ENCODE data around the gene COPE. TPM values are rescaled to one million over a fixed set of nuclear protein-coding genes. Genes with fewer than 3 reads are reported as not detected.
"Not testable (repeated sequence)": the region's sequence is repeated elsewhere in the genome, so short reads cannot be mapped to it uniquely, and the experiment has no call there.

Gene COPE
- total RNA-seq, 1 donor from 2014 or later, result 149 TPM

DNA sequence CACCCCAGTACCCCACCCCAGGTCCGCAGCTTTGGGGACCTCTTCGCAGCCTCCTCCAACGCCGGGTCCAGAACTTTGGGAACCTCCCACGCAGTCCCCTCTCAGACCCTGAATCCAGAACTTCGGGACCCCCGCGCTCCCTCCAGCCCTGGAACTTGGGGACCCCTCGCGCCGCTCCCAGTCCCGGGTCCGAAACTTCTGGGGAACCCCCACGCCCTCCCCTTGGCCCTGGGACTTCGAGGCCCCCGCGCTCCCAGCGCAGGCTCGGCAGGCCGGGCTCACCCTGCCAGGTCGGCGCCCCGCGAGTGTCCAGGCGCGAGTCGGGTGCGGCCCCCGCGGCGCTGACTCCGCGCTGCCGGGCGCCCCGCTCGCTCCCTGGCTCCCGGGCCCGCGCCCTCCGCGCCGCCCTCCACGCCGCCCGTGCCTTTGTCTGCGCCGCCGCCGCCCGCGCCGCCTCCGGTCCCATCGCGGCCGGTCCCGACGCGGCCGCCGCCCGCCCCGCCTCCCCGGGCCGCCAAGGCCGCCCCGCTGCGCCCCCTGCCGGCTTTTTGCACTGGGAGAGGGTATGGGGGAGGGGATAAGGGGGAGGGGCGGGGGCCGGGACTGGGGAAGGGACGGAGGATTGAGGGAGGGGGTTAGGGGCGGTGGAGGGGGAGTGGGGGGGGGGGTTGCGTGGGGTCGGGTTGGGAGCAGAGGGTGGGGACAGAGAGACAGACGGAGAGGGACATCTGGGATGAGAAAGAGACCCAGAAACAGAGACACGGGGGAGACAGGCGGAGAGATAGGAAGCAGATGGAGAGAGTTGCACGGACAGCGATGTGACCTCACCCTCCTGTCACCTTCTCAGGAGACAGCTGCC lies 21.8 kb upstream of the COPE start, which contains the start of gene HOMER3:
Gene HOMER3 (minus strand): TSS at position 449 of the 859 bp plus-strand sequence. CDS start 2,235 bp downstream, outside the sequence.
- peak; percentile 85 for DNase-seq (ENCODE audit: low spot score)

DNA sequence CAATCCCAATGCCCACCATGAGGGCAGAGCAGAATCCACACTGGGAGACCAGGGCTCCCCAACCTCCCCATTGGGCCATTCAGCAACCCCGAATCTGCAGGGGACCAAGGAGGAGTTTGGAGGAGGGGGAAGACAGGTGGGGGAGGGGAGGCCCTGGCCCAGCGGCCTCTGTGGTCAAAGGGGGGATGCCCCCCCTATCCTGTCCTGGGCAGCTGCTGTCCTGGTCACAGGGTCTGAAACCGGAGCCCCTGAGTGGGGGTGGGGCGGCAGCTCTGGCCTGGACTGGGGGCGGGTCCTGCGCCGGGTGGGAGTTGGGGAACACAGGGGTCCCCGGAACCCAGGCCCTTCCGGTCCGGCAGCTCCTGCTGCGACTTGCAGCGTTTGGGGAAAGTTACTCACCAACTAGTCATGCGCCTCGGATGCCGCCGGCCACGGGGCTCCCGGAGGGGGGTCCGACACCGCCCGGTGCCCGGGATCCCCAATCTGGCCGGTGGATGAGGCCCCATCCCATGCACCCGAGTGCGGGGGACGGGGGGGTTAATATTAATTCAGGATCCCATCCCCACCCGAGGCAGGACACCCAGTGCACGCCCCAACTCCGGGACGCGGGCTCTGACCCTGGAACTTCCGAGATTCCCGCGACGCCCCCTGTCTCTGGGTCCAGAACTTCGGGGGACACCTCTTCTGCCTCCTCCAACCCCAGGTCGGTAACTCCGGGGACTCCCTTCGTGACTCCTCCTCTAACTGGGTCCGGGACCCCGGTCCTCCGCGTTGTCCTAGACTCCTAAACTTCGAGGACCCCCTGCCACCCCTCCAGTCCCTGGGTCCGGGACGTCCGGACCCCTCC lies 21.0 kb upstream of the COPE start:
- DNase-seq (ENCODE audit: low spot score), result peak; percentile 80

DNA sequence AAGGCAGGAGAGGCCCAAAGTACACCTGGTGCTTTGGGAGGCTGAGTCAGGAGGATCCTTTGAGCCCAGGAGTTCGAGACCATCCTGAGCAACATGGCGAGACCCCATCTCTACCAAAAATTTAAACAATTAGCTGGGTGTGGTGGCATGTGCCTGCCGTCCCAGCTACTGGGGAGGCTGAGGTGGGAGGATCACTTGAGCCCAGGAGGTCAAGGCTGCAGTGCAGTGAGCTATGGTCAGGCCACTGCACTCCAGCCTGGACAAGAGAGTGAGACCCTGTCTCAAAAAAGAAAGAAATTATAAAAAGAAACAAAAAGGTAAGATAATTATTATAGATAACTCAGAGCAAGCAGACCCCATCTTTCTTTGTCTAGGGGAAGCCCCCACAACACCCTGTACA lies 20.0 kb upstream of the COPE start:
- no peak for DNase-seq (ENCODE audit: low spot score)

DNA sequence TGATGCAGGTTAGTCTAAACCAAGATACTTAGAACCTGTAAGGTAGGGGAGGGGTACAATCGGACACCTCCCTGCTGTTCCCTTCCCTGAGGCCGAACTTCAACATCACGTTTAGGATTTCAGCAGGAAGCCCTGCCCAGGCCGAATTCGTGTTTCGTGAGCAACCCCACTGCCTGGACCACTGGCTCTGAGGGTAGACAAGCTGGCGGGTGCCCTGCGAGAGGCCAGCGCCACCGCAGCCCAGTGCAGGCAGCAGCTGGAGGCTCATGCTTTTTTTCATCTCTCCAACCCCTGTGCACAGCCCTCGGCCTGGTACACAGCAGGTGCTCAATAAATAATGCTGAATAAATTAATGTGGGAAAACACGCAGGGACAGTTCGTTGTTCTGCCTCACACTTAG lies 14.1 kb upstream of the COPE start:
- DNase-seq (ENCODE audit: low spot score), result no peak

DNA sequence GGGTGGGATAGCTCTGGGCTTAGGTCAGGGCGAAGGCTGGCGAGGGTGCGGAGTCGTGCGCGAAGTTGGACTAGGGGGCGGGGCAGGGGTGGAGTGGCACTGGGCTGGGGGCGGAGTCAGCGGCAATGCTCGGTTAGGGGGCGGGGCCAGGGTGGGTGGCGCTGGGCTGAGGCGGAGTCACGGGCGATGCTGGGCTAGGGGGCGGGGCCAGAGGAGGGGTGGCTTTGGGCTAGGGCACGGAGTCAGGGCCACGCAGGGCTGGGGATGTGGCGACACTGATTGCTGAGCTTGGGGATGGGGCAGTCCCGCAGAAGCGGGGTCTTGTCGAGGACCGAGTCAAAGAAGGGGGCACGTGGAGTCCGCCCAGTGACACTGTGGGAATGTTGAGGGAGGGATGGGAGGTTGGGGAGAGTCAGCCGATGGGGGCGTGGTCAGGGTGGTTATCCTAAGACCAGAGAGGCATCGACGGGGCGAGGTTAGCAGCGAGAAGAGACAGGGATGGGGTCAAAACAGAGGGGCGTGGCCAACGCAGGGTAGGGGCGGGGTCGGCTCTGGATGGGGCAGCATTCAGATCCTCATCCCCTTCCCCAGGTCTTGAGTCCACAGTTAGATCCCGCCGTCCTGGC lies 13.1 kb upstream of the COPE start:
- peak; percentile 74 for DNase-seq (ENCODE audit: low spot score)

DNA sequence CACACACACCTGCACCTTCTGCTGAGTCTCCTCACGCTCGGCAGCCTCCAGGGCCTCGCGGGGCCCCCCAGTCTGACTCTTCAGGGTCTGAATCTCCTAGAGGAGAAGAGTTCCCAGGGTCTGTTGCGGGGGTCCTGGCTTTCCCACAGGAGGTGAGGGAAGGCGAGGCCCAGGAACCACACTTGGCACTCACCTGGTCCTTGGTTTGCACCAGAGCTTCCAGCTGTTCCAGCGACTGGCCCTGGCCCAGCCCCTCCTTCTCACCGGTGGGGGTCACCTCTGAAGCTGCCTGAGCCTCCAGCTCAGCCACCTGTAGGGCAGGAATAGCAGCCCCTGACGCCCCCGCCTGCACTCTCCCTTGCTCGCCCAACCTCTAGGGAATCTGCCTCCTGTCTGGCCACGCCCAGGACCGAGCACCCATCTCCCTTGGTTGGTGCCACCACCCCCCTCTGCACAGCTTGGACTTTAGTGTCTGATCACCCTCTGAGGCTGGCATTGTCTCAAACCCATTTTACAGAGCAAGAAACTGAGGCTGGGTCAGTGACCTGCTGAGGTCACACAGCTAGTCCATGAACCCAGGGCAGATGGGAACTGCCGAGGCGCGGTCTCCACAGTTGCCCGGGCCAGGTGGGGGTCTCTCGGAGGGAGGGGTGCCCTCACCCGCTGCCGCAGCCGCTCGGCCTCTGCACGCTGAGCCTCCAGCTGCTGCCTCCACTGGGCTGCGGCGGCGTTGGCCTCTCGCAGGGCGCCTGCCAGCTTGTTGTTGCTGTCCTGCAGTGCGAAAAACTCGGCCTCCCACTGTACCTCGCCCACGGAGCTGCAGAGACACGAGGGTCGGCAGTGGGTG lies 12.4 kb upstream of the COPE start:
- DNase-seq (ENCODE audit: low spot score), result no peak

DNA sequence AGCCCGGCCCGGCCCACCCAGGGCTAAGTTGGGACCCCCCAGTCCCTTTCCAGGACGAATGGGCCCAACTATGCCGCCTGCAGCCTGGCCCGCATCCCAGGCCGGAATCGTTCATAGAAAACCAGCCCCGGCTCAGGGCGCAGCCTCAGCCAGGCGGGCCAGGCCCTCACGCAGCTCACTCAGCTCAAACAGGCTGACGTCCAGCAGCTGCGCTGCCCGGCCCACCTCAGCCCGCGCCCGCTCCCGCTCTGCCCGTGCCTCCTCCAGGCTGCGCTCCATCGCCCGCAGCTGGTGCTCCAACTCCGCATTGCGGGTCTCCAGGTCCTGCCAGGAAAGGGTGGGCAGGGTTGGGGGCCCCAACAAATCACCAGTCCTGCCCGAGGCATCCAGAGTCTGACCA lies 10.1 kb upstream of the COPE start:
- no peak for DNase-seq (ENCODE audit: low spot score)

DNA sequence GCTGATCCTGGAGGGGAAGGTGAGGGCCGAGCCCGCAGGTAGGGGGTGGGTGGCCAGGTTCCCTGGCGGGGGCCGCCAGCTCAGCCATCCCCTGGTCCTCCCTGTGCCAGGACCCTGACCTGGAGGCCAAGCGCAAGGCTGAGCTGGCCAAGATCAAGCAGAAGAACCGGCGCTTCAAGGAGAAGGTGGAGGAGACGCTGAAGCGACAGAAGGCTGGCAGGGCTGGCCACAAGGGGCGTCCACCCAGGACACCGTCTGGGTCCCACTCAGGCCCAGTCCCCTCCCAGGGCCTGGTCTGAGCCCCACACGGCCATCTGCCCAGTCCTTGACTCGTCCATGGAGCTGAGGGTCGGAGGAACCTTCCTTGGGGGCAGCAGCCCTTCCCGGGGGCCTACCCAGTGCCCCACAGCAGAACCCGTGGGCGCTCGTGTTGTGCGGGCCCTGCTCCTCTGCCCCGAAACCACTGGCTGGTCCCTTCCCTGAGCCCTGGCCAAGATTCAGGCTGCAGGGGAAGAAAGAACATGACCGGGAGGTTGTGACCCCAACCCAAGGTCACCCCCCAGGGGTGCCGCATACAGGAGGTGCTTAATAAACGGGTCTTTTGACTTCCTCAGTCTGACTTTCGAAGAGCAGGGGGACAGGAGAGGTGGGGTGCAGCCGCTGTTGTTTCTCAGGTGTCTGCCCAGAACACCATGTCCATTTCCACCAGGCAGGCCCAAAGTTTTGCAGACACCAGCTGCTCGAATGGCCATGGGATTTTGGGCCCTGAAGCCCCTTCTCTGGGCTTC lies 9.0 kb upstream of the COPE start:
- no peak for DNase-seq (ENCODE audit: low spot score)

DNA sequence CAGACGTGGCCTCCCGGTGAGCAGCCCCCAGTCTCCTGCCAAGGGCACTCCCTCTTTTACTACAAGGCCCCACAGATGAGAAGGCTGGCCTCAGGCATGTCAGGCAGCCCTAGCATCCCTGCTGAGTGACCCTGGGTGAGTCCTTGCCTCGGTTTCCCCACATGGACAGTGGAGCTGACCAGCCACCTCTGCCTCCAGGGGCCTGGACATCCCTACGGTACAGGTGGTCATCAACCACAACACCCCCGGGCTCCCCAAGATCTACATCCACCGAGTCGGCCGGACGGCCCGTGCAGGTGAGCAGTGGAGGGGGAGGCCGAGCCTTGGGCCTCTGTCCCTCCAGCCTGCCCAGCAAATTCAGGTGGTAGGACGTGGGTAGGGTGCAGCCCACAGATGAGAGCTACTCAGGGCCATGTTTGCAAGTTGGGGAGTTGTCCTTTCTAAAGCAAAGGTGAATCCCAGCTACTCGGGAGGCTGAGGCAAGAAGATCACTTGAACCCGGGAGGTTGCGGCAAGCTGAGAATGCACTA lies 5.6 kb upstream of the COPE start:
- no peak for DNase-seq (ENCODE audit: low spot score)

DNA sequence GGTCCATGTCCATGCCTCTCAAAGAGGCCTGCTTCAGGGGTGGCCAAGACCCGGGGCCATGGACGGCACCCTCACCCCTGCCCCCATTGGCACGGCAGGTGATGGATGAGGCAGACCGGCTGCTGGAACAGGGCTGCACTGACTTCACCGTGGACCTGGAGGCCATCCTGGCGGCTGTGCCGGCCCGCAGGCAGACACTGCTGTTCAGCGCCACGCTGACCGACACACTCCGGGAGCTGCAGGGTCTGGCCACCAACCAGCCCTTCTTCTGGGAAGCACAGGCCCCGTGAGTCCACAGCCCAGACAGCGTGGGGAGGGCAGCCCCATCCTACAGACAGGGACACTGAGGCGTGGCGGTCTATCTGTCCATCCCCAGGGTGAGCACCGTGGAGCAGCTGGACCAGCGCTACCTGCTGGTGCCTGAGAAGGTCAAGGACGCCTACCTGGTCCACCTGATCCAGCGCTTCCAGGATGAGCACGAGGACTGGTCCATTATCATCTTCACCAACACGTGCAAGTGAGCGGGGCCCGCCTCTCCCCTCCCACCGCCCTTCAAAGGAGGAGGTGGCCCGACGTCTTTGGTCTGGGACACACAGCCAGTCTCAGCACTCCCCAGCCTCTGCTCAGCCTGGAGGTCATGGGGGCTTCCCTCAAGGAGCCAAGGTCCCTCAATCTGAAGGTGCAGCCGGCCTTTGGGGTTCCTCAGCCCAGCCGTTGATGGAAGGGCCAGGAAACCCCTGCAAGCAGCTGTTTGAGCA lies 3.2 kb upstream of the COPE start:
- DNase-seq (ENCODE audit: low spot score), result no peak

DNA sequence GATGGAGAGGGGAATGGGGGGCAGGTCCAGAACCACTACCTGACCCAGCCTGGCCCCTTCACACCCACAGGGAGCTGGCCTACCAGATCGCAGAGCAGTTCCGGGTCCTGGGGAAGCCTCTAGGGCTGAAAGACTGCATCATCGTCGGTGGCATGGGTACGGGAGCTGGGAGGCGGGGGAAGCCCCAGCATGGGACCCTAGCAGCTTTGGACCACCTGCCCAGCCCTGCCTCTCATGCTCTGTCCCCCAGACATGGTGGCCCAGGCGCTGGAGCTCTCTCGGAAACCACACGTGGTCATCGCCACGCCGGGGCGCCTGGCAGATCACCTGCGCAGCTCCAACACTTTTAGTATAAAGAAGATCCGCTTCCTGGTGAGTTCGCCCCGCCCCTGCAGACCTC lies 2.4 kb upstream of the COPE start:
- no peak for DNase-seq (ENCODE audit: low spot score)

DNA sequence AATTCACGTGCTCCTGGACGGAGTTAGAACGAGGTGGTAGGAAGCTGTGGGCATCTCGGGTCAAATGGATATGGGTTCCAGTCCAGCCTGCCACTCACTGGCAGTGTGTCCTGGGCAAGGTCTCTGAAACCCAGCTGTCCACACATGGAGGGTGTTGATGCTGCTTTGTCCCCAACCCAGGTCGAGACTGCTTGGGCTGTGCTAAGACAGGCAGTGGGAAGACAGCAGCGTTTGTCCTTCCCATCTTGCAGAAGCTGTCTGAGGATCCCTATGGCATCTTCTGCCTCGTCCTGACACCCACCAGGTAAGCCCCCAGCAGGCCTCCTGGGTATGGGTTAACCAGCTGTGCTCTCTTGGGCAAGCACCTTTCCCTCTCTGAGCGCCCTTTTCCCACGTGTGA lies 1.2 kb upstream of the COPE start:
- DNase-seq (ENCODE audit: low spot score), result no peak

DNA sequence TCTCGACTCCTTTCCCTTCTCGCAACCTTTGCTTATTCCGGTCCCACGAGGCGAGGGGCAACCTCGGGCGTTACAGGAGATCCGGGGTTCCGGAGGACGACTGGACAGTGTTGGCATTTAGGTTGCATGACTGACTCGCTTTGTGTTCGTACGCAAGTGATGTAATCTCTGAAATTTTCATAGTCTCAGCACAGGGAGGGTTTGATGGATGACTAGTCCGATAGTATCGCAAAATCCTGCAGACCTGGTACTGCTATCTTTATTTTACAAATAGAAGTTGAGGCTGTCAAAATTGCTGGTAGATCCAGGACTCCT lies 670 bp upstream of the COPE start:
- no peak for DNase-seq (ENCODE audit: low spot score)

DNA sequence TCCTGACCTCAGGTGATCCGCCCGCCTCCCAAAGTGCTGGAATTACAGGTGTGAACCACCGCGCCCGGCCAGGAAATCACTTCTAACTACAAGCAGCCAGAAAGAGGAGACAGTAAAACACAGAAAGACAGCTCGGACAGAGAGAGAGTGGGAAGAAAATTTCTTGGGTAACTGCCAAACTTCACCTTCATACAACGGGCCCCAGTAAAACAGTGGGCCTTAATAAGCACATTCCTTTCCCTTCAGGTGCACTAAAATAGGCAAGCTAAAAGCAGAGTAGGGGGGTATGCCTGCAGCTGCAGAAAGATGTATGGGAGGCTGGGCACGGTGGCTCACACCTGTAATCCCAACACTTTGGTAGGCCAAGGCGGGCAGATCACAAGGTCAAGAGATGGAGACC lies 1.6 kb downstream of the COPE start:
- DNase-seq (ENCODE audit: low spot score), result not testable (repeated sequence)

DNA sequence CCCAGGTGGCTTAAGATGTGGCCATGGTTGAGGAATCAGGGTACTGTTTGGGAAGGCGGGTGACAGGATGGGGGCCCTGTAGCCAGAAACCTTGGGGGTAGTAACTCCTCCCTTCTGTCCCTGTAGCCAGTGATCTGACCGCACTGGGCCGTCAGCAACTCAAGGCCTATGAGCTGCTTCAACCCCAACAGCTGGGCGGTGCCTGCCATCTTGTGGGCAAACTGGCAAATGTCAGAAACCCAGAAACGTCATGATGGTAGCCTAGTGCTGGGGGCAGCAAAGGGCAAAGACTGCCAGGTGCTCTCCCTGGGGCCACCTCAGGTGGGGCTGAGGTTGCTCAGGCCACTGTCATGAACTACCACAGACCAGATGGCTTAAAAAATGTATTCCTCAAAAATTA lies 3.5 kb downstream of the COPE start:
- no peak for DNase-seq (ENCODE audit: low spot score)

DNA sequence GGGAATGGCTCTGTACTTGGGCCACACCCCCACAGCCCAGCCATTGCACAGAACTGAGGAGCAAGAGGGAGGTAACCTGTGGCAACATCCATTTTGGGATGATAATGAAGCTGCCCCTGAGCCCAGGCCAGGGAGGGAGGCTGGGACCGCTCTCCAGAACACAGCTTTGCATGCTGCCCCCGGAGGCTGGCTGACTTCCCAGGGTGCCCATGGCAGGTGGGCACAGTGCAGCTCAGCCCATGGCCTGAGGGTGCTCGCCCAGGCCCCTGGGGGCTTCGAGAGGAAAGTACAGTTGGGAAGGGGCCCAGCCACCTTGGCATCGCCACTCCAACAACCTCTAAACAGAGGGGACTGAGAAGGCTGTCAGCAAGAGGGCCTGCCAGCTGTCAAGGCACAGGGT lies 5.7 kb downstream of the COPE start:
- DNase-seq (ENCODE audit: low spot score), result no peak

DNA sequence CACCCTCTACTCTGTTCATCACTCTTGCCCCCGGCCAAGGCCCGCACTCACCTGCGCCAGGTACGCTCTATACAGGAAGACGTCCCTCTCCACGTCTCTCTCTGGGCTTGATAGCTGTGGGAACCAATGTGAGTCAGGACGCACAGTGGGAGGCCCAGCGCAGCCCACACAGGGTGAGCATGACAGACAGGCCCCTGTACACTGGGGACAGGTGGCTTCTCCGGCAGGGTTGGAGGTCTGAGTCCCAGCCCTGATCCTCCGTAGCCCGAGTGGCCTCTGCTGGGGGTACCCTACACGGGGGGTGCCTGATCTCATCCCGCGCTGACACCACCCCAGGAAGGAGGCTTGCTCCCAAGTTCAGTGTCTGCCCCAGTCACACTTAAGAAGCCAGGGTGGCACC lies 6.3 kb downstream of the COPE start:
- DNase-seq (ENCODE audit: low spot score), result no peak

DNA sequence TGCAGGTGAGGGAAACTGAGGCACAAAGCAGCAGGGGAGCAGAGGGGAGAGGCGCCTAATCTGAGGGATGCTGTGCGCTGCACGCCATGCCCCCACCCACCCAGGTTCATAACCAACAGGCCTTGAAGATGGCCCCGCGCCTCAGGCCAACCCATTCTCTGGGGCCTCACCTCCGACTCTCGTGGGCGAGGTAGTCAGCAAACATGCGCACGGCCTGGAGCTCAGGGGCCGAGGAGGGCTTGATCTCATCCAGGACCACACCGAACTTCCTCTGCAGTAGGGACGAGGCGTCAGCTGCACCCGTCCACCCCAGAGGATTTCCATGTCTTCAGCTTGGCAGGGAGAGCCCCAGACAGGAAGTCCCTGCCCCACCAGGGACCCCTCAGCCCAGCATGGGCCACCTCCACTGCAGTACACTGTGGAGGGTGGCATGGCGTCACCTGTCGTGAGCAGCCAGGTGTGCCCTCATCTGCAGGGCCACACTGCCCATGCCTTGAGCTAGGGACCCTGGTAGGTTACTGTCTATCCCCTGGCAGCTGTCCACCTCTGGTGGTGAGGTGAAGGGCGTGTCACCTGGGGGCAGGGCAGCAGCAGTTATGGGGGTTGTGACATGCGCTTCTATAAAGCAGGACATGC lies 8.3 kb downstream of the COPE start:
- DNase-seq (ENCODE audit: low spot score), result no peak

DNA sequence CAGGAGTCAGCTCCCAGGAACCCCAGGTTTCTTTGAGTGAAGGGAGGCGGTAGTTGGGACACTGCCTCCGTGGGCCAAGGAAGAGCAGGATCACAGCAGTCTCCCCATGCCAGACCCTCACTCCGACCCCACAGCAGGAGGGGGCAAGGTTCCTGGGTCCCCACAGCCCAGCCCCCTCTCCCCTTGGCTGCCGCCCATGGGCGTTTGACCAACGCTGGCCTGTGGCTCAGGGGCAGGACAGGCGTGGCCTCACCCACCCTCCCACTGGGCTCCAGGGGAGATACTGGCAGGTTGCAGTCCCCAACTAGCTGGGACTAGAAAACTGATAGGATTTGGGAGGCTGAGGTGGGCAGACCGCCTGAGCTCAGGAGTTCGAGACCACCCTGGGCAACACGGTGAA lies 9.2 kb downstream of the COPE start:
- DNase-seq (ENCODE audit: low spot score), result no peak
